Activated CD8-positive, alpha-beta memory T cell treated with anti-CD3 and anti-CD28 coated beads, Interleukin-2, amount 50 U/mL, for 48 hours (primary cell): Measurements from ENCODE around the gene GGT7.
"Not testable (repeated sequence)": the region's sequence is repeated elsewhere in the genome, so short reads cannot be mapped to it uniquely, and the experiment has no call there.

Source experiments
- DNase-seq: peaks from one replicate; pipeline ENCODE4 v3.0.0-alpha.2; 2020

GGT7 gene

GRCh38 chr20:34834459-34834893 is 38.2 kb downstream of the GGT7 start:
- DNase-seq = no peak

DNA sequence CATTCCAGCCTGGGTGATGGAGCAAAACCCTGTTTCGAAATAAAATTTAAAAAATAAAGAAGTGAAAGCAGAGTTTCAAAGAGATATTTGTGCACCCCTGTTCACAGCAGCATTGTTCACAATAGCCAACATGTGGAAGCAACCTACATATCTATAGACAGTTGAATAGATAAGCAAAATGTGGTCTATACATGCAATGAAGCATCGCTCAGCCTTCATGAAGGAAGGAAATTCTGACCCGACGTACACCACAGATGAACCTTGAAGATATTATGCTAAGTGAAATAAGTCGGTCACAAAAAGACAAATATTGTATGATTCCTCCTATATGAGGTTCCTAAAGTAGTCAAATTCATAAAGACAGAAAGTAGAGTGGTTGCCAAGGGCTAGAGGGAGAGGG is 40.7 kb downstream of the GGT7 start:
- no peak for DNase-seq

DNA sequence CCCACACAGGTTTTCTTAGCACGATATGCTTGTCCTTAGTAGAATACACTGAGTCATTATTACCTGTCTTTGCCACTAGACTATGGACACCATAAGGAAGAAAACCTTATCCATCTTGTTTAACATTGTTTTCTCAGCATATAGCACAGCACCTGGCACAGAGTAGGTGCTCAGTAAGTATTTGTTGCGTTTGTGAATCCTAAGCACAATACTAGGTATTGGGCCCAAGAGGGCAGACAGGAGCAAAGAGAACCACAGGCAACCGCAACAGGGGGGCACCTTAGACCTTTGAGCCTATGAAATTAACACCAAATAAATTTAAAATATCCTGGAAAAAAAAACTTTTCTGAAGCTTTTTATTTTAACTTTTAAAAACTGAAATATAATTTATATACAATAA is 43.5 kb downstream of the GGT7 start:
- no peak for DNase-seq

DNA sequence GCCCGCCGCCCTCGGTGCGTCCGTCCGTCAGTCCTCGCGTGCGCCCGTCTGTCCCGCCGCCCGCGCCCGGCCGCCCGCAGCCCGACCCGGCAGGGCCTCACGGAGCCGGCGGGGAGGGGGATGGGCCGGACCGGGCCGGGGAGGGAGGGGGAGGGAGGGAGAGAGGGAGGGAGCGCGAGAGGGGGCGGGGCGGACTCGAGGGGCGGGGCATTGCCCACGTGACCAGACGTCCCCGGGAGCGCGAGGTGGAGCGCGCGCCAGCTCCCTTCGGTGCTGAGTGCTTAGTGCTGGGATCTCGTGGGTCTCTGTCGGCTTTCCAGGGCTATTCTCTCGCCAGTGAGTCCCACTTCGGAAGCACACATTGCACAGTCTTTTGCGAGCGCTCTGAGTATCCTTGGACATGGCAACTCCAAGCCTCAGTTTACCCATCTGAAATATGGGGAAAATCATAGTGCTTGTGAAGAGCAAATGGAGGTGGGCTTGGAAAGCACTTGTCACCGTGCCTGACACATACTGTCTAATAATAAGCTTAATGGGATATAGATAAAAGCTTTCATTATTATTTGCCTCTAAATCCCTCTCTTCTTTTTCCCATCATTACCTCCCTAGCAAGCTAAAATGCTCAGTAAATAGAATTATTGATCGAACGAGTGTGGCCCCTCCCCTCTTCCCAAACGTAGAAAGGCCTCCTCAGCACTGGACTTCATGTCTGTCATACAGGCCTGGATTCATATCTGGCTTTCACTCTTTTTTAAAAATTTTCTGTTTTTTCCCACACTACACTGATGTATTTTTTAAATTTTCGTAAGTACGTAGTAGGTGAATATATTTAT is 46.9 kb downstream of the GGT7 start, which contains the start of gene NCOA6:
Gene NCOA6, minus strand, starts transcription at position 122 of the 833 bp plus-strand sequence. CDS start 43,296 bp downstream, outside the sequence.
- peak; percentile 91 for DNase-seq

GRCh38 chr20:34824806-34825529 is 47.7 kb downstream of the GGT7 start:
- DNase-seq = peak; percentile 81

GRCh38 chr20:34824452-34824805 is 48.2 kb downstream of the GGT7 start:
- peak; percentile 80 for DNase-seq

DNA sequence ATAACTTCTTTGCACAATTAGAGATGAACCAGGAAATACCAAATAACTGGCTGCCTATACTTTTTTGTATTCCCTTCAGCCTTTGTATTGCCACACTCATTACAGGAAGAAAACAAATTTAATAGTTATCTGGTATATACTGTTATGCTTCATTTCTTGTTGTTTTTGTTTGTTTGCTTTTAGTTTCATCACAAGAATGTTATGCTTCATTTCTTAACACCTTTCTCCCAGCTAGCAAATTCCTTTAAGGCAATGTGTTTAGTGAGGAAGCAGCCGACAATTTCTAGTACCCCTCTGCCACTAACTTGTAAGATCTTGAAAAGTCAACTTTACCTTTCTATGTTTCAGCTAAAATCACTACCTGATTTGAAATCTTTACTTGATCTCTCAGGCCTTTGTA is 48.6 kb downstream of the GGT7 start:
- DNase-seq = no peak

DNA sequence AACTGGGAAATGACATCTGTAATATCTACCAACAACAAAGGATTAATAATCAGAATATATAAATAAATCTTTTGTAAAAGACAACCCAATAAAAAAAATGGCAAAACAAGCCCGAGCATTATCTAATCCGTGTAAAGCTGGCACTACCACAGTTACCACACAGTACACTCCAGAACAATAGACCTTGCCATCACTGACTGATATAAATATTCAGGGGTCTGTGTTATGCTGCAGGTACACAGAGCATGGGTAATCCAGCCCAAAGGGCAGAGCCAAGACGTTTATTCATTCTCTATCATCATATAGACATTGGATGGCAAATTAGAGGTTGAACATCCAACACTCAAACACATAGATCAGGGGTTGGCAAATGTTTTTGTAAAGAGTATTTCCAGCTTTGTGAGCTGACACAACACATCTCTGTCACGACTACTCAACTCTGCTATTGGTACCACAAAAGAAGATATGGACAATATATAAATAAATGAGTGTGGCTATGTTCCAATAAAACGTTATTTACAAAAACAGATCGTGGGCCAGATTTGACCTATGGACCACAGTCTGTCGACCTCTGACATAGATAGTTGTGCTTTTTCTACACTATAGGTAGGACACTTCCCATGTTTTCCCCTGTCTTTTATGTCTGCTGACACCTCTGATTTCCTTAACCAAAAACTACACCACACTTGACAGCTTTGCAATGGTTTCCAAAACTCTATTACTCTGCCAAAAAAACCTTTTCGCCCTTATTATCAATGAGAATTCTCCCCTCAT is 51.7 kb downstream of the GGT7 start:
- no peak for DNase-seq

DNA sequence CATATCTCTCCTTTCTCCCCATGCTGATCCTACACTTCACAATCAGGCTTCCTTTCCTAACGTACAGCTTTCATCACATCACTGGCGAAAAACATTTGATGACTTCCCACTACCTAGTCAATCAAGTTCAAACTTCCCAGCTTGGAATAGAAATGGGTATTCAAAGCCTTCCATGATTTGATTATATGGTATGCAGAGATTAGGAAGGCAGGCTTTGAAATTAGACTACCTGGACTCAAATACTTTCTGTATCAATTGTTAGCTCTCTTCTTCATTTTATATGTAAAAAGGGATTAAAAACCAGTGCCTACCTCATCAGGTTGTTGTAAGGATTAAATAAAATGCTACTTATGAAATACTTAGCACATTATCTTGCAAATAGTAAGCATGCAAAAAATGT is 54.9 kb downstream of the GGT7 start:
- DNase-seq = no peak

GRCh38 chr20:34817072-34817471 is 55.6 kb downstream of the GGT7 start:
- DNase-seq = no peak

DNA sequence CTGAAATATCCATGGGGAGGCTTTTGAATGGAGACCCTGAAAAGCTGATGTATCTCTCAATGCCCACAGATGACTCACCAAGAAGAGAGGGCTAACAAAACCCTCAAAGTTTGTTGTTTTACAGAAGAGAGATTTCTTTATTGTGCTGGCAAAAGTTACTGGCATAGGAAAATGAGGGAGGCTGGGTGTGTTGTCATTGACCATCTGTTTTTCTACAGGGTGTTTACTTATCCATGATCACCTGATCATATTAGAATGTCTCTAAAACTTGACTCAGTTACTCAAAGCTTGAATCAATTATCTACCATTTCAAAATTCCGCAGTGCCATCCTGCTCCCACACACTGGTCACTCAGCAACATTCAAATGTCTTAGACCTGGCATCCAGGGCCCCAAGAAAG is 57.0 kb downstream of the GGT7 start:
- no peak for DNase-seq

- DNase-seq = no peak
Observed at GRCh38 chr20:34808583-34808982, 64.1 kb downstream of the GGT7 start.

DNA sequence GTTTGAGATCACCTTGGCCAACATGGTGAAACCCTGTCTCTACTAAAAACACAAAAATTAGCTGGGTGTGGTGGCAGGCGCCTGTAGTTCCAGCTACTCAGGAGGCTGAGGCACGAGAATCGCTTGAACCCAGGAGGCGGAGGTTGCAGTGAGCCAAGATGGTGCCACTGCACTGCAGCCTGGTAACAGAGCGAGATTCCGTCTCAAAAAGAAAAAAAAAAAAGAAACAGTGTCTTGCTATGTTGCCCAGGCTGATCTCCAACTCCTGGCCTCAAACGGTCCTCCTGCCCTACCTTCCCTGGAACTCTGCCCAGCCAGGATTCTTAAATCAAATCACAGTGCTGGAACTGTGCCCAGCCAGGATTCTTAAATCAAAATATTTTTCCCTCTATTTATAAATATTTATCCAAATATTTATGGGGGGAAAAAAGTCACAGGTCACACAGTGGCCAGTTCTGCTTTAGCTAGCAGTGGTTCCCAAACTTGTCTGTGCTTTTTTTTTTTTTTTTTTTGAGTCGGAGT is 64.7 kb downstream of the GGT7 start:
- not testable (repeated sequence) for DNase-seq

DNA sequence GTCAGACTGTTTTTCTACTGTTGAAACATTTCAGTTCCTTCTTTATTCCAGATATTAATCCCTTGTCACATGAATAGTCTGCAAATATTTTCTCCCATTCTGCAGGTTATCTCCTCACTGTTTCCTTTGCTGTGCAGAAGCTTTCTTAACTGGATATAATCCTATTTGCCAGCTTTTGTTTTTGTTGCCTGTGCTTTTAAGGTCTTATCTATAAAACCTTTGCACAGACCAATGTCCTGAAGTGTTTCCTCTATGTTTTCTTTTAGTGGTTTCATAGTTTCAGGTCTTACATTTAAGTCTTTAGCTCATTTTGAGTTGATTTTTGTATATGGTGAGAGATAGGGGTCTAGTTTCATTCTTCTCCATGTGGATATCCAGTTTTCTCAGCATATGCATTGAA is 66.4 kb downstream of the GGT7 start:
- DNase-seq = no peak

GRCh38 chr20:34798871-34799270 is 73.8 kb downstream of the GGT7 start:
- DNase-seq = no peak

GRCh38 chr20:34798328-34798727 is 74.3 kb downstream of the GGT7 start:
- DNase-seq = no peak

DNA sequence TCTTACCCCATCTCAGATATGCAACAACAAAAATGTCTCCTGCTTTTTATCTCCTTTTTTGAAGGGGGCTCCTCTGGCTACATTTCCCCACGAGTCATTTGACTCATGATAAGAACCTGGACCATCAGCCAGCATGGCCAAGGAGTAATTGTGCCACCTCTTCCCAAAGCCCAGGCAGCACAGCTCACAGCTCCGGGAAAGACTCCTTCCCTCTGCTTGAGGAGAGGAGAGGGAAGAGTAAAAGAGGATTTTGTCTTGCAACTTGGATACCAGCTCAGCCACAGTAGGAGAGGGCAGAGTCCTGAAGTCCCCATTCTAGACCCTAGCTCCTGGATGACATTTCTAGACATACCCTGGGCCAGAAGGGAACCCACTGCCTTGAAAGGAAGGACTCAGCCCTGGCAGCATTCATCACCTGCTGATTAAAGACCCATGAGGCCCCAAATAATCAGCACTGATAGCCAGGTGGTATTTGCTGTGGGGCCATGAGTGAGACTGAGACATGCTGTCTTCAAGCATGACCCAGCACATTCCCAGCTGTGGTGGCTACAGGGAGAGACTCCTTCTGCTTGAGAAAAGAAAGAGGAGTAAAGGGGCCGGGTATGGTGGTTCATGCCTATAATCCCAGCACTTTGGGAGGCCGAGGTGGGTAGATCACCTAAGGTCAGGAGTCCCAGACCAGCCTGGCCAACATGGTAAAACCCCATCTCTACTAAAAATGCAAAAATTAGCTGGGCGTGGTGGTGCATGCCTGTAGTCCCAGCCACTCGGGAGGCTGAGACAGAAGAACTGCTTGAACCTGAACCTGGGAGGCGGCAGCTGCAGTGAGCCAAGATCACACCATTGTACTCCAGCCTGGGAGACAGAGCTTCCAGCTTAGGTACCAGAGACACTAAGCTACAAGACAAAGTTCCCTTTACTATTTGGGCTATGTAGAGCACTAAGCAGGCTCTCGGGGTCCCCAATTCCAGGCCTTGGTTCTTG is 75.4 kb downstream of the GGT7 start:
- no peak for DNase-seq
